ENCODE data around the gene ZNF300. TPM values are rescaled to one million over a fixed set of nuclear protein-coding genes. Genes with fewer than 3 reads are reported as not detected.

Gene ZNF300
- total RNA-seq, 1 experiment from 2014 or later, result 0.18 TPM

DNA sequence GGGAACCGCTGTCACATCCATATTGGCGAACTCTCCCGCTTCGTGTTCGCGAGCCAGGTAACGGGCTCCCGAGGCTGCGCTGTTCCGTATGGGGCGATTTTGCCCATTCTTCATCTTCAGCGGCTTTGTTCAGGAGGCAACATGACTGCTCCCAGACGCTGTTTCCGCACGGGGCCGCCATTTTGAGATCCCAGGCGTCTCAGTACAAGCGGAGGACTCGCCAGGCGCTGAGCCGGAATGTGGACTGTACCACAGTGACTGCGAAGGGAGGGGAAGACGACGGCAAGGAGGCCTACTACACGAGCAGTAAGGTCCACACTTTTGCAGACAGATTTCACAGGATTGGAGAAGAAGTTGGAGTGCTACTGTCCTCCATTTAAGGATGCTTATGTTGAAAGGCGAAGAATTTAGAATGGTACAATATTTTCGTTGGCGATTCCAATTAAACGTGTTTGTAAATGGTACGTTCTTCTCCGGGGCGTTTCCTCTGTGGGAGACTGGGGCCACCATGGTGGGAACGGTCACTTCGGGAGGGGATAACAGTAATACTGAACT lies 41.6 kb upstream of the ZNF300 start:
- Histone ChIP-seq H3K36me3 (ENCODE audit: low read depth, low read length) (peaks cover 7% of the 10 kb centered on the region; the same call in 1 of the 2 replicates), H3K4me1 (ENCODE audit: insufficient read depth, low read length) (no peaks in the 10 kb centered on the region), H3K9ac (ENCODE audit: low read length) (no peak overlapping the region), H3K27ac (ENCODE audit: low read length) (no peak overlapping the region), H3K9me3 (ENCODE audit: low read length) (peaks cover 76% of the 10 kb centered on the region), H2AFZ (ENCODE audit: low read length) (no peak overlapping the region), H3K27me3 (ENCODE audit: low read length) (no peaks in the 10 kb centered on the region), H3K79me2 (ENCODE audit: low read length) (no peaks in the 10 kb centered on the region), H4K20me1 (ENCODE audit: low read length) (no peaks in the 10 kb centered on the region), H3K4me3 (ENCODE audit: low read length) (no peak overlapping the region), H3K4me2 (ENCODE audit: low read length) (no peak overlapping the region), H3F3A (ENCODE audit: low read length, unreplicated experiment) (no peaks in the 10 kb centered on the region), H3K9me2 (replicated peaks; ENCODE audit: low read length) (no peaks in the 10 kb centered on the region)
- TF ChIP-seq, protein P1, sequence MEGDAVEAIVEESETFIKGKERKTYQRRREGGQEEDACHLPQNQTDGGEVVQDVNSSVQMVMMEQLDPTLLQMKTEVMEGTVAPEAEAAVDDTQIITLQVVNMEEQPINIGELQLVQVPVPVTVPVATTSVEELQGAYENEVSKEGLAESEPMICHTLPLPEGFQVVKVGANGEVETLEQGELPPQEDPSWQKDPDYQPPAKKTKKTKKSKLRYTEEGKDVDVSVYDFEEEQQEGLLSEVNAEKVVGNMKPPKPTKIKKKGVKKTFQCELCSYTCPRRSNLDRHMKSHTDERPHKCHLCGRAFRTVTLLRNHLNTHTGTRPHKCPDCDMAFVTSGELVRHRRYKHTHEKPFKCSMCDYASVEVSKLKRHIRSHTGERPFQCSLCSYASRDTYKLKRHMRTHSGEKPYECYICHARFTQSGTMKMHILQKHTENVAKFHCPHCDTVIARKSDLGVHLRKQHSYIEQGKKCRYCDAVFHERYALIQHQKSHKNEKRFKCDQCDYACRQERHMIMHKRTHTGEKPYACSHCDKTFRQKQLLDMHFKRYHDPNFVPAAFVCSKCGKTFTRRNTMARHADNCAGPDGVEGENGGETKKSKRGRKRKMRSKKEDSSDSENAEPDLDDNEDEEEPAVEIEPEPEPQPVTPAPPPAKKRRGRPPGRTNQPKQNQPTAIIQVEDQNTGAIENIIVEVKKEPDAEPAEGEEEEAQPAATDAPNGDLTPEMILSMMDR (conservative IDR thresholded peaks at IDR 0.05; ENCODE audit: low read depth, low read length), result no peak
- TF ChIP-seq EZH2 (IDR thresholded peaks at IDR 0.05; ENCODE audit: low read length, unreplicated experiment) (no peak), EZH2phosphoT487 (IDR thresholded peaks at IDR 0.05; ENCODE audit: borderline replicate concordance, low read length) (no peak)
- no peak for DNase-seq
- ChIA-PET POLR2A (ENCODE audit: unreplicated experiment) (no interaction called here), CTCF (no interaction called here)
- intact Hi-C loops (cut with micrococcal nuclease), result no loop called here
- ATAC-seq, result no peak
- no TSS peak for BruUV-seq (replicated peaks)

DNA sequence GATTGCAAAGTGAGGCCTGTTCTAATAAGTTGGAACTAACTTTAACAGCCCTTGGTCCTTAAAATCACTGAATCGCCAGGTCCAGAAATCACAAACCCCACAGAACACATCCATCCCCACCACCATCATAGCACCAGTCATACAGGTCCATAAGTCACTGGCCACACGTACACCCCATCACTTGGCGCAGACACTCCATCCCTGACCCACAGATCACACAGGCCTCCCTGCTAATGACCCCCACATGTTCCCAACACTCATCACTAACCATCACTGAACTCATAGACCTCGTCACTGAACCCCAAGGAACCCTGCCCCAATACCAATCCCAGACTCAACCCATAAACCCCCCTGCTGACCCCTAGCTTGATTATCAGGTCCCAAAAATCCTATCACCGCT lies 41.2 kb upstream of the ZNF300 start:
- H3K4me2 ChIP-seq (ENCODE audit: low read length), result no peak overlapping the region
- no peak overlapping the region for H3K27ac ChIP-seq (ENCODE audit: low read length)
- H3K27me3 ChIP-seq (ENCODE audit: low read length), result no peaks in the 10 kb centered on the region
- no peaks in the 10 kb centered on the region for H3K79me2 ChIP-seq (ENCODE audit: low read length)
- DNase-seq (no peak), ATAC-seq (no peak)
- H3K9me2 ChIP-seq (replicated peaks; ENCODE audit: low read length), result no peaks in the 10 kb centered on the region
- ChIA-PET POLR2A (ENCODE audit: unreplicated experiment) (no interaction called here), CTCF (no interaction called here)
- H3F3A ChIP-seq (ENCODE audit: low read length, unreplicated experiment), result no peaks in the 10 kb centered on the region
- H4K20me1 ChIP-seq (ENCODE audit: low read length), result no peaks in the 10 kb centered on the region
- TF ChIP-seq EZH2 (IDR thresholded peaks at IDR 0.05; ENCODE audit: low read length, unreplicated experiment), result no peak
- H3K9me3 ChIP-seq (ENCODE audit: low read length), result peaks cover 76% of the 10 kb centered on the region
- no peak overlapping the region for H2AFZ ChIP-seq (ENCODE audit: low read length)
- intact Hi-C loops (cut with micrococcal nuclease), result no loop called here
- H3K36me3 ChIP-seq (ENCODE audit: low read depth, low read length), result peaks cover 7% of the 10 kb centered on the region; the same call in 1 of the 2 replicates
- BruUV-seq (replicated peaks), result no TSS peak
- no peaks in the 10 kb centered on the region for H3K4me1 ChIP-seq (ENCODE audit: insufficient read depth, low read length)
- no peak overlapping the region for H3K9ac ChIP-seq (ENCODE audit: low read length)
- H3K4me3 ChIP-seq (ENCODE audit: low read length), result no peak overlapping the region

DNA sequence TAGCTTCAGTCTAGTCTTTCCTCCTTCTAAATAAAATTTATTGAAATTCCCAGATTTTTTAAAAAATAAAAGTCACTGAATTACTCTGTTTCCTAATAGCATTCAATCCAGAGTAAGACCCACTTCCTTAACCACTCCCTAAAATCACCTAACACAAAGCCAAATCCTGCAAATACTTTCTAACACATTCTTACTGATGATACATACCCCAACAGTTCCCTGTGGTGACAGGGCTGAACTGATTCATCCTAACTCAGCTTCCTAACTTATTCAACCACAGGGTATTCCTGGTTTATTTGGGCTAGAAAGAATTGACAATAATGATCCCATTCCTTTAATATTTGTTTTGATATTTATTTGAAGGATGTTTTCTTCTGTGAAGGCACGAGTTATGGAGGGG lies 40.7 kb upstream of the ZNF300 start:
- H3K9me2 ChIP-seq (replicated peaks; ENCODE audit: low read length), result no peaks in the 10 kb centered on the region
- peaks cover 76% of the 10 kb centered on the region for H3K9me3 ChIP-seq (ENCODE audit: low read length)
- CTCF ChIA-PET, result no interaction called here
- no peak for DNase-seq
- no peak for ATAC-seq
- no peaks in the 10 kb centered on the region for H4K20me1 ChIP-seq (ENCODE audit: low read length)
- no peaks in the 10 kb centered on the region for H3F3A ChIP-seq (ENCODE audit: low read length, unreplicated experiment)
- peaks cover 7% of the 10 kb centered on the region; the same call in 1 of the 2 replicates for H3K36me3 ChIP-seq (ENCODE audit: low read depth, low read length)
- H2AFZ ChIP-seq (ENCODE audit: low read length), result no peak overlapping the region
- POLR2A ChIA-PET (ENCODE audit: unreplicated experiment), result no interaction called here
- BruUV-seq (replicated peaks), result no TSS peak
- no peak overlapping the region for H3K4me3 ChIP-seq (ENCODE audit: low read length)
- H3K4me1 ChIP-seq (ENCODE audit: insufficient read depth, low read length), result no peaks in the 10 kb centered on the region
- intact Hi-C loops (cut with micrococcal nuclease), result no loop called here
- no peaks in the 10 kb centered on the region for H3K79me2 ChIP-seq (ENCODE audit: low read length)
- no peaks in the 10 kb centered on the region for H3K27me3 ChIP-seq (ENCODE audit: low read length)
- H3K27ac ChIP-seq (ENCODE audit: low read length), result no peak overlapping the region
- no peak overlapping the region for H3K9ac ChIP-seq (ENCODE audit: low read length)
- no peak overlapping the region for H3K4me2 ChIP-seq (ENCODE audit: low read length)
- TF ChIP-seq EZH2phosphoT487 (IDR thresholded peaks at IDR 0.05; ENCODE audit: borderline replicate concordance, low read length) (no peak), EZH2 (IDR thresholded peaks at IDR 0.05; ENCODE audit: low read length, unreplicated experiment) (no peak)
- TF ChIP-seq, protein P1 (conservative IDR thresholded peaks at IDR 0.05; ENCODE audit: low read depth, low read length), result no peak

Measured in PC-3 (cell line).